SK-N-SH treated with all-trans-retinoic acid at 6 μM for 48 hours (cell line): ENCODE results near the gene PON3.

Experiments
- ATAC-seq: fragments of 200-7000 bp; cut with Tn5 transposase; 3 replicates; pipeline ENCODE4 v1.9.1; 2020; ENCODE audit warnings: mild to moderate bottlenecking, moderate library complexity
- ARNTL ChIP-seq: fragments of 450-650 bp; formaldehyde crosslinking; IDR thresholded peaks from 2 replicates; pipeline ENCODE4 v1.5.0; 2020; ENCODE audit warnings: low read depth, mild to moderate bottlenecking, moderate library complexity, borderline replicate concordance
- BACH2 ChIP-seq: fragments of 250-450 bp; sonication (Bioruptor Pico); IDR thresholded peaks from 2 replicates; pipeline ENCODE4 v1.9.0; 2021; ENCODE audit warnings: mild to moderate bottlenecking, borderline replicate concordance
- CSDC2 ChIP-seq: fragments of 250-450 bp; sonication (Bioruptor Pico); IDR thresholded peaks from 2 replicates; pipeline ENCODE4 v1.5.0; 2020; ENCODE audit warnings: mild to moderate bottlenecking, moderate library complexity
- ESRRG ChIP-seq: fragments of 250-450 bp; sonication (Bioruptor Pico); IDR thresholded peaks from 2 replicates; pipeline ENCODE4 v1.6.1; 2021; ENCODE audit warnings: mild to moderate bottlenecking
- GLIS3 ChIP-seq: fragments of 250-450 bp; sonication (Bioruptor Pico); IDR thresholded peaks from 2 replicates; pipeline ENCODE4 v1.5.0; 2020; ENCODE audit warnings: mild to moderate bottlenecking, moderate library complexity
- ISL1 ChIP-seq: fragments of 250-450 bp; sonication (Bioruptor Pico); IDR thresholded peaks from 2 replicates; pipeline ENCODE4 v2.1.2; 2022; ENCODE audit warnings: mild to moderate bottlenecking, moderate library complexity
- OSR1 ChIP-seq: fragments of 250-450 bp; sonication (Bioruptor Pico); IDR thresholded peaks from 2 replicates; pipeline ENCODE4 v1.8.0; 2022; ENCODE audit warnings: moderate library complexity, mild to moderate bottlenecking, inconsistent platforms
- PATZ1 ChIP-seq: fragments of 250-450 bp; sonication (Bioruptor Pico); IDR thresholded peaks from 2 replicates; pipeline ENCODE4 v1.8.0; 2020; ENCODE audit warnings: mild to moderate bottlenecking, moderate library complexity, borderline replicate concordance
- PPARA ChIP-seq: fragments of 250-450 bp; sonication (Bioruptor Pico); IDR thresholded peaks from 2 replicates; pipeline ENCODE4 v1.5.0; 2020; ENCODE audit warnings: mild to moderate bottlenecking, borderline replicate concordance
- RARB ChIP-seq: fragments of 250-450 bp; sonication (Bioruptor Pico); IDR thresholded peaks from 2 replicates; pipeline ENCODE4 v1.8.0; 2021; ENCODE audit warnings: mild to moderate bottlenecking, moderate library complexity
- TCF4 ChIP-seq: fragments of 250-450 bp; sonication (Bioruptor Pico); IDR thresholded peaks from 2 replicates; pipeline ENCODE4 v1.8.0; 2021; ENCODE audit warnings: mild to moderate bottlenecking, moderate library complexity, borderline replicate concordance
- TOX ChIP-seq: fragments of 250-450 bp; sonication (Bioruptor Pico); IDR thresholded peaks from 2 replicates; pipeline ENCODE4 v1.8.0; 2021; ENCODE audit warnings: mild to moderate bottlenecking, moderate library complexity, borderline replicate concordance
- ZC3H10 ChIP-seq: fragments of 250-450 bp; sonication (Bioruptor Pico); IDR thresholded peaks from 2 replicates; pipeline ENCODE4 v1.5.1; 2021; ENCODE audit warnings: mild to moderate bottlenecking, moderate library complexity
- ZFP30 ChIP-seq: fragments of 450-650 bp; formaldehyde crosslinking; IDR thresholded peaks from 2 replicates; pipeline ENCODE4 v1.5.0; 2022; ENCODE audit warnings: mild to moderate bottlenecking, moderate library complexity
- ZNF565 ChIP-seq: fragments of 450-650 bp; formaldehyde crosslinking; conservative IDR thresholded peaks from 2 replicates; pipeline ENCODE4 v1.5.0; 2020; ENCODE audit warnings: low read depth, mild to moderate bottlenecking, moderate library complexity
- ZNF70 ChIP-seq: fragments of 450-650 bp; formaldehyde crosslinking; IDR thresholded peaks from 2 replicates; pipeline ENCODE4 v1.5.0; 2020; ENCODE audit warnings: mild to moderate bottlenecking, moderate library complexity
- TF ChIP-seq, protein P1 (sequence below): fragments of 250-450 bp; sonication (Bioruptor Pico); IDR thresholded peaks from 2 replicates; pipeline ENCODE4 v1.8.0; 2021; ENCODE audit warnings: low read depth, mild to moderate bottlenecking, moderate library complexity, borderline replicate concordance
- TF ChIP-seq, protein P2 (sequence below): fragments of 250-450 bp; sonication (Bioruptor Pico); IDR thresholded peaks from 2 replicates; pipeline ENCODE4 v1.5.1; 2021; ENCODE audit warnings: mild to moderate bottlenecking, moderate library complexity
- TF ChIP-seq, protein P3 (sequence below): fragments of 250-450 bp; sonication (Bioruptor Pico); IDR thresholded peaks from 2 replicates; pipeline ENCODE4 v1.5.1; 2020; ENCODE audit warnings: low read depth, mild to moderate bottlenecking, moderate library complexity

The PON3 gene

DNA sequence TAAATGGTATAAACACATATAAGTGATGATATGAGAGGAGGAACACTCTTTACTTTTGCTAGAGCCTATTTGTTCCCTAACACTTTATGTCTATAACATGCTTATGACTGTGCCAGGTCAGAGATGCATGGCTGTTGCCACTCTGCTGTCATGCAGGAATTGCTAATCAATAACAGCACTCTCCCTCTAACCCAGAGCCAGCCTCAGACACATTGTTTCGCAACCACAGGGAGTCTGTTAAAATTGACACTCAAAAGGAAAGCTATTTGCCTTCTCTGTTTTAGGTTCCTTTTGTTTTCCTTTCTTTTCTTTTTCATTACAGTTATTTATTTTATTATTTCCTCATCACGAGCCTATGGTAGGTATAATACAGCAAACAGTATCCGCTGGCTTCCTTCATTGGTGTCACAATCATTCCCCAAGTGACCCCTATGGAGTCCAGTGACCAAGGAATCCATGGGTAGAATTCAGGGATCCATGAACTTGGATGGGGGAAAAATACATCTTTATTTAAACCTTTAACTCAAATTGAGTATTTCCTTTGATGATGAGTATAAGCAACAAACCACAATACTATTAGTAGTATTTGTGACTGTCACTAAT is 31.8 kb upstream of the PON3 start:
- ATAC-seq, result no peak

GRCh38 chr7:95427166-95427565 is 31.0 kb upstream of the PON3 start:
- no peak for ATAC-seq
- TF ChIP-seq ZC3H10 (CRISPR knock-in tag) (no peak), ZNF70 (CRISPR knock-in tag) (no peak), BACH2 (CRISPR knock-in tag) (no peak), ESRRG (CRISPR knock-in tag) (no peak), PATZ1 (CRISPR knock-in tag) (no peak), ZFP30 (CRISPR knock-in tag) (no peak), GLIS3 (CRISPR knock-in tag) (no peak), RARB (CRISPR knock-in tag) (no peak), CSDC2 (no peak)
- TF ChIP-seq, protein P1, sequence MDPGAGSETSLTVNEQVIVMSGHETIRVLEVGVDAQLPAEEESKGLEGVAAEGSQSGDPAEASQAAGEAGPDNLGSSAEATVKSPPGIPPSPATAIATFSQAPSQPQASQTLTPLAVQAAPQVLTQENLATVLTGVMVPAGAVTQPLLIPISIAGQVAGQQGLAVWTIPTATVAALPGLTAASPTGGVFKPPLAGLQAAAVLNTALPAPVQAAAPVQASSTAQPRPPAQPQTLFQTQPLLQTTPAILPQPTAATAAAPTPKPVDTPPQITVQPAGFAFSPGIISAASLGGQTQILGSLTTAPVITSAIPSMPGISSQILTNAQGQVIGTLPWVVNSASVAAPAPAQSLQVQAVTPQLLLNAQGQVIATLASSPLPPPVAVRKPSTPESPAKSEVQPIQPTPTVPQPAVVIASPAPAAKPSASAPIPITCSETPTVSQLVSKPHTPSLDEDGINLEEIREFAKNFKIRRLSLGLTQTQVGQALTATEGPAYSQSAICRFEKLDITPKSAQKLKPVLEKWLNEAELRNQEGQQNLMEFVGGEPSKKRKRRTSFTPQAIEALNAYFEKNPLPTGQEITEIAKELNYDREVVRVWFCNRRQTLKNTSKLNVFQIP, result no peak
- TF ChIP-seq, protein P2, sequence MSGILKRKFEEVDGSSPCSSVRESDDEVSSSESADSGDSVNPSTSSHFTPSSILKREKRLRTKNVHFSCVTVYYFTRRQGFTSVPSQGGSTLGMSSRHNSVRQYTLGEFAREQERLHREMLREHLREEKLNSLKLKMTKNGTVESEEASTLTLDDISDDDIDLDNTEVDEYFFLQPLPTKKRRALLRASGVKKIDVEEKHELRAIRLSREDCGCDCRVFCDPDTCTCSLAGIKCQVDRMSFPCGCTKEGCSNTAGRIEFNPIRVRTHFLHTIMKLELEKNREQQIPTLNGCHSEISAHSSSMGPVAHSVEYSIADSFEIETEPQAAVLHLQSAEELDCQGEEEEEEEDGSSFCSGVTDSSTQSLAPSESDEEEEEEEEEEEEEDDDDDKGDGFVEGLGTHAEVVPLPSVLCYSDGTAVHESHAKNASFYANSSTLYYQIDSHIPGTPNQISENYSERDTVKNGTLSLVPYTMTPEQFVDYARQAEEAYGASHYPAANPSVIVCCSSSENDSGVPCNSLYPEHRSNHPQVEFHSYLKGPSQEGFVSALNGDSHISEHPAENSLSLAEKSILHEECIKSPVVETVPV (CRISPR knock-in tag), result no peak
- TF ChIP-seq, protein P3, sequence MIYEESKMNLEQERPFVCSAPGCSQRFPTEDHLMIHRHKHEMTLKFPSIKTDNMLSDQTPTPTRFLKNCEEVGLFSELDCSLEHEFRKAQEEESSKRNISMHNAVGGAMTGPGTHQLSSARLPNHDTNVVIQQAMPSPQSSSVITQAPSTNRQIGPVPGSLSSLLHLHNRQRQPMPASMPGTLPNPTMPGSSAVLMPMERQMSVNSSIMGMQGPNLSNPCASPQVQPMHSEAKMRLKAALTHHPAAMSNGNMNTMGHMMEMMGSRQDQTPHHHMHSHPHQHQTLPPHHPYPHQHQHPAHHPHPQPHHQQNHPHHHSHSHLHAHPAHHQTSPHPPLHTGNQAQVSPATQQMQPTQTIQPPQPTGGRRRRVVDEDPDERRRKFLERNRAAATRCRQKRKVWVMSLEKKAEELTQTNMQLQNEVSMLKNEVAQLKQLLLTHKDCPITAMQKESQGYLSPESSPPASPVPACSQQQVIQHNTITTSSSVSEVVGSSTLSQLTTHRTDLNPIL, result no peak

More for the DNA sequence above, 31.8 kb upstream of the PON3 start:
- TF ChIP-seq BACH2 (CRISPR knock-in tag) (no peak), CSDC2 (no peak), PATZ1 (CRISPR knock-in tag) (no peak), ARNTL (CRISPR knock-in tag) (no peak), ZFP30 (CRISPR knock-in tag) (no peak), GLIS3 (CRISPR knock-in tag) (no peak), TCF4 (CRISPR knock-in tag) (no peak), TOX (CRISPR knock-in tag) (no peak), ZNF70 (CRISPR knock-in tag) (no peak), ZNF565 (CRISPR knock-in tag) (no peak), PPARA (no peak), ISL1 (CRISPR knock-in tag) (no peak), ZC3H10 (CRISPR knock-in tag) (no peak), OSR1 (CRISPR knock-in tag) (no peak)
- TF ChIP-seq, protein P2 (CRISPR knock-in tag), result no peak
- TF ChIP-seq, protein P3, result no peak
- TF ChIP-seq, protein P1, result no peak
- TF ChIP-seq, all 23 proteins: peak for 0
